WTC11 (cell line): ENCODE measurements around the gene WNK2.

Experiments
- ATF3 ChIP-seq: sonication (generic); formaldehyde crosslinking; conservative IDR thresholded peaks from 2 replicates; pipeline ENCODE4 v1.8.1; 2022; ENCODE audit warnings: mild to moderate bottlenecking, missing genetic modification reagents
- FOXJ3 ChIP-seq: sonication (generic); formaldehyde crosslinking; IDR thresholded peaks from 2 replicates; pipeline ENCODE4 v1.9.0; 2021; ENCODE audit warnings: missing genetic modification reagents, mild to moderate bottlenecking, borderline replicate concordance
- MLX ChIP-seq: sonication (generic); formaldehyde crosslinking; IDR thresholded peaks from 2 replicates; pipeline ENCODE4 v1.8.1; 2023; ENCODE audit warnings: mild to moderate bottlenecking, missing genetic modification reagents, moderate library complexity
- NFE2L1 ChIP-seq: sonication (generic); formaldehyde crosslinking; IDR thresholded peaks from 2 replicates; pipeline ENCODE4 v1.8.1; 2023; ENCODE audit warnings: missing genetic modification reagents
- SP1 ChIP-seq: sonication (generic); formaldehyde crosslinking; conservative IDR thresholded peaks from 2 replicates; pipeline ENCODE4 v1.8.1; 2022; ENCODE audit warnings: missing genetic modification reagents
- TCF7 ChIP-seq: sonication (generic); formaldehyde crosslinking; IDR thresholded peaks from 2 replicates; pipeline ENCODE4 v1.8.0; 2022; ENCODE audit warnings: mild to moderate bottlenecking, low read depth, missing genetic modification reagents, moderate library complexity
- TF ChIP-seq, protein P1 (sequence below): fragments of 200-600 bp; IDR thresholded peaks from 2 replicates; pipeline ENCODE4 v1.8.0; 2022; ENCODE audit warnings: antibody characterized with exemption

GRCh38 chr9:93245437-93245970 is 61.6 kb downstream of the WNK2 start:
- TF ChIP-seq FOXJ3 (CRISPR knock-in tag) (no peak), NFE2L1 (CRISPR knock-in tag) (no peak), ATF3 (CRISPR knock-in tag) (no peak), MLX (no peak), SP1 (CRISPR knock-in tag) (no peak), TCF7 (CRISPR knock-in tag) (no peak)
- TF ChIP-seq, protein P1, sequence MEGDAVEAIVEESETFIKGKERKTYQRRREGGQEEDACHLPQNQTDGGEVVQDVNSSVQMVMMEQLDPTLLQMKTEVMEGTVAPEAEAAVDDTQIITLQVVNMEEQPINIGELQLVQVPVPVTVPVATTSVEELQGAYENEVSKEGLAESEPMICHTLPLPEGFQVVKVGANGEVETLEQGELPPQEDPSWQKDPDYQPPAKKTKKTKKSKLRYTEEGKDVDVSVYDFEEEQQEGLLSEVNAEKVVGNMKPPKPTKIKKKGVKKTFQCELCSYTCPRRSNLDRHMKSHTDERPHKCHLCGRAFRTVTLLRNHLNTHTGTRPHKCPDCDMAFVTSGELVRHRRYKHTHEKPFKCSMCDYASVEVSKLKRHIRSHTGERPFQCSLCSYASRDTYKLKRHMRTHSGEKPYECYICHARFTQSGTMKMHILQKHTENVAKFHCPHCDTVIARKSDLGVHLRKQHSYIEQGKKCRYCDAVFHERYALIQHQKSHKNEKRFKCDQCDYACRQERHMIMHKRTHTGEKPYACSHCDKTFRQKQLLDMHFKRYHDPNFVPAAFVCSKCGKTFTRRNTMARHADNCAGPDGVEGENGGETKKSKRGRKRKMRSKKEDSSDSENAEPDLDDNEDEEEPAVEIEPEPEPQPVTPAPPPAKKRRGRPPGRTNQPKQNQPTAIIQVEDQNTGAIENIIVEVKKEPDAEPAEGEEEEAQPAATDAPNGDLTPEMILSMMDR = no peak
